Activated T-helper 17 cell treated with anti-CD3 and anti-CD28 coated beads, Interleukin-2, amount 50 U/mL, for 72 hours (primary cell): ENCODE measurements around the gene SEMA6C. TPM values are rescaled to one million over a fixed set of nuclear protein-coding genes. Genes with fewer than 3 reads are reported as not detected.
A peak's percentile ranks its signal among the peaks of the same experiment; 100 is the strongest.
"Not testable (repeated sequence)": the region's sequence is repeated elsewhere in the genome, so short reads cannot be mapped to it uniquely, and the experiment has no call there.

Experiments used
- ATAC-seq: fragments of 150-1000 bp; cut with Tn5 transposase; replicated peaks from 2 replicates; pipeline ENCODE4 v1.10.0; 2021; ENCODE audit warnings: mild to moderate bottlenecking, moderate library complexity
- H3K27ac Mint-ChIP-seq: one replicate; pipeline ENCODE4 v1.8.0; 2022; ENCODE audit warnings: mixed read lengths
- H3K27me3 Mint-ChIP-seq: one replicate; pipeline ENCODE4 v1.8.0; 2022; ENCODE audit warnings: mixed read lengths
- H3K36me3 Mint-ChIP-seq: one replicate; pipeline ENCODE4 v1.8.0; 2022; ENCODE audit warnings: low read depth, mild to moderate bottlenecking, mixed read lengths
- H3K4me1 Mint-ChIP-seq: one replicate; pipeline ENCODE4 v1.8.0; 2022; ENCODE audit warnings: mixed read lengths
- H3K4me3 Mint-ChIP-seq: one replicate; pipeline ENCODE4 v1.8.0; 2022; ENCODE audit warnings: mild to moderate bottlenecking, mixed read lengths
- H3K9me3 Mint-ChIP-seq: one replicate; pipeline ENCODE4 v1.8.0; 2022; ENCODE audit warnings: mixed read lengths
- total RNA-seq, 2 donors: library from RNA; stranded (reverse); gene quantifications; one replicate each; pipeline ENCODE4 v1.2.3, GENCODE V29; 2022

SEMA6C gene, protein sequence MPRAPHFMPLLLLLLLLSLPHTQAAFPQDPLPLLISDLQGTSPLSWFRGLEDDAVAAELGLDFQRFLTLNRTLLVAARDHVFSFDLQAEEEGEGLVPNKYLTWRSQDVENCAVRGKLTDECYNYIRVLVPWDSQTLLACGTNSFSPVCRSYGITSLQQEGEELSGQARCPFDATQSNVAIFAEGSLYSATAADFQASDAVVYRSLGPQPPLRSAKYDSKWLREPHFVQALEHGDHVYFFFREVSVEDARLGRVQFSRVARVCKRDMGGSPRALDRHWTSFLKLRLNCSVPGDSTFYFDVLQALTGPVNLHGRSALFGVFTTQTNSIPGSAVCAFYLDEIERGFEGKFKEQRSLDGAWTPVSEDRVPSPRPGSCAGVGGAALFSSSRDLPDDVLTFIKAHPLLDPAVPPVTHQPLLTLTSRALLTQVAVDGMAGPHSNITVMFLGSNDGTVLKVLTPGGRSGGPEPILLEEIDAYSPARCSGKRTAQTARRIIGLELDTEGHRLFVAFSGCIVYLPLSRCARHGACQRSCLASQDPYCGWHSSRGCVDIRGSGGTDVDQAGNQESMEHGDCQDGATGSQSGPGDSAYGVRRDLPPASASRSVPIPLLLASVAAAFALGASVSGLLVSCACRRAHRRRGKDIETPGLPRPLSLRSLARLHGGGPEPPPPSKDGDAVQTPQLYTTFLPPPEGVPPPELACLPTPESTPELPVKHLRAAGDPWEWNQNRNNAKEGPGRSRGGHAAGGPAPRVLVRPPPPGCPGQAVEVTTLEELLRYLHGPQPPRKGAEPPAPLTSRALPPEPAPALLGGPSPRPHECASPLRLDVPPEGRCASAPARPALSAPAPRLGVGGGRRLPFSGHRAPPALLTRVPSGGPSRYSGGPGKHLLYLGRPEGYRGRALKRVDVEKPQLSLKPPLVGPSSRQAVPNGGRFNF
- total RNA-seq = 1 to 10 TPM; 5.4 to 6.3 TPM

DNA sequence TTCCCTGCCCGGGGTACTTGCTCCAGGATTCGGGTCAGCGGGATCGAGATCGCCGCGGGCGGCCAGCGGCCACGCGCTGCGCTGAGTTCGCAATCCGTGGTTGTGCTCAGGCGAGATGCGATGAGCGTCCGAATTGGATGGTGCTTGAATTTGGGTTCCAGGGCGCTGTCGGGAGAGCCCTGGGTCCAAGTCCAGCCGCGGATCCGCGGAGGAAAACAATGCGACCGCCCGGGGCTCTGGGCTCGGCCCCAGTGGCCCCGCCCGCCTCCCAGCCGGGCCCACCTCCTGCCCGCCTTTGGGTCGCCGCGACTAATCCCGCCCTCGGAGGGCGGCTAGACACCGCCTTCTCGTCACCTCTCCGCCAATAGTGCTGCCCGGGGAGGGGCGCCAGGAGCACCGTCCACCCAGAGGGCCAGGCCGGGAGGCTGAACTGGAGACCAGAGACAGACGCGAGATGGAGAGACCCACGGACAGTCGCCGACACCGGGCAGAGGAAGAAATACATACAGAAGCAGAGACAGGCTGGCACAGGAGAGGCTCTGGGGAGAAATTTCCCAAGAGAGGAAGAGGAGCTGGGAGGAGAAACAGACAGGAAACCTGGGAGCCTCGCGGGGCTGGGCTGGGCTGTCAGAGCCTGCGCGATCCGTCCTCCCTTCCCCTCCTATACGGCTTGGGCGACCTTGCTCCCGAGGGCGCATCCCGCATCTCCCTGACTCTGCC is at the start of gene SEMA6C:
TSS of gene SEMA6C (minus strand) at position 220 of the 720 bp plus-strand sequence. CDS start 4,010 bp downstream, outside the sequence.
- Mint-ChIP-seq H3K27me3 (no peaks in the 10 kb centered on the region), H3K36me3 (no peaks in the 10 kb centered on the region), H3K4me1 (peaks cover 11% of the 10 kb centered on the region), H3K9me3 (no peaks in the 10 kb centered on the region), H3K27ac (peak within 1 kb of the TSS; percentile 72), H3K4me3 (peak within 1 kb of the TSS; percentile 90)
- peak; percentile 100 for ATAC-seq

DNA sequence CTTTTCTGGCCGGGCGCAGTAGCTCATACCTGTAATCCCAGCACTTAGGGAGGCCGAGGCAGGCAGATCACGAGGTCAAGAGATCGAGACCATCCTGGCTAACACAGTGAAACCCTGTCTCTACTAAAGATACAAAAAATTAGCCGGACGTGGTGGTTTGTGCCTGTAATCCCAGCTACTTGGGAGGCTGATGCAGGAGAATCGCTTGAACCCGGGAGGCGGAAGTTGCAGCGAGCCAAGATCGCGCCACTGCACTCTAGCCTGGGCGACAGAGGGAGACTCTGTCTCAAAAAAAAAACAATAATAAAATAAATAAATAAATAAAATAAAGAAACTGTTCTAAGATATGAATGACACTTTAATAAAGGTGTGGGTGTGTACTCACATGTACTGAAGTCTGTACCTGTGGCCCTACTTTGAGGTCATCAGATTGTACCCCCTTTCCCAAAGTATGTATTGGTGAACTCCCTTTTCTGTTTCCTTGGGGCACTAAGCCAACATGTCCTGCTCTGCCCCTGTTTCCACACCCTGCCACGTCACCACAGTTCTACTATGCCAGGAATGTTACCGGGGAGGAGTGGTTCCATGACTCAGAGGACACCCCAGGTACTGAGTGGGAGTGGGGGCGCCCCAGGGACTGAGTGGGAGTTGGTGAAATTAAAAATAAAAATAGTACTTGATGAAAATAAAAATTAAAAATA is 48.6 kb upstream of the SEMA6C start:
- ATAC-seq, H3K4me3 Mint-ChIP-seq, H3K9me3 Mint-ChIP-seq, H3K27ac Mint-ChIP-seq, H3K27me3 Mint-ChIP-seq: not testable (repeated sequence)
- H3K36me3 Mint-ChIP-seq = peaks cover 26% of the 10 kb centered on the region
- H3K4me1 Mint-ChIP-seq = peaks cover 16% of the 10 kb centered on the region

DNA sequence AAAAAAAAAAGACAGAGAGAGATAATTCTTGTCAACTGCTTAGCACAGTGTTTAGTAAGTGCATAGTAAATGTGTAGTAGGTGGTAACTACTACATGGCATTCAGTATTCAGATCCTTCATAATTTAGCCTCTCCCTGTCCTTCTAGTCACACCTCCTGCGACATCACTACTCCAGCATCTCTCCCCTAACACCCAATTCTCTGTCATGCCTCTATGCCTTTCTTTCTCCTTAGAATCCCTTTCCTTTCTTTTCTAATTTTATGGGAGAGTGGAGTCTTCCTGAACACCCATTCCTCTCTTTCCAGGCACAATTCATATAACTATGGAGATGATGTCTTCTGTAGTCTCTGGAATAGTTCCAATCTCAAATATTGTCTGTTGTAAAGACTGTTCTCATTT is 47.4 kb upstream of the SEMA6C start:
- Mint-ChIP-seq H3K4me1 (peaks cover 12% of the 10 kb centered on the region), H3K4me3 (no peak overlapping the region), H3K27ac (no peak overlapping the region), H3K9me3 (no peaks in the 10 kb centered on the region), H3K36me3 (peaks cover 21% of the 10 kb centered on the region), H3K27me3 (no peaks in the 10 kb centered on the region)
- ATAC-seq = no peak

DNA sequence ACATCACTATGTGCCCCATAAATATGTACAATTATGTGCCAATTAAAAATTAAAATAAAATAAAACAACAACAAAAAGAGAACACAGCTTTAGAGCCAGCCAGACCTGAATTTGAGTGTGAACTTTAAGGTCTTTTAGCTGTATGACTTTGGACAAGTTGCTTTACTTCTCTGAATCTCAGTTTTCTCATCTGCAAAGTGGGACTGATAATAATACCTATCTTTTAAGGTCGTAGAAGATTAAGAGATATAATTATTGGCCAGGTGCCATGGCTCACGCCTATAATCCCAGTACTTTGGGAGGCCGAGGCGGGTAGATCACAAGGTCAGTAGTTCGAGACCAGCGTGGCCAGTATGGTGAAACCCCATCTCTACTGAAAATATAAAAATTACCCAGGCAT is 46.9 kb upstream of the SEMA6C start:
- no peaks in the 10 kb centered on the region for H3K9me3 Mint-ChIP-seq
- ATAC-seq = no peak
- peaks cover 17% of the 10 kb centered on the region for H3K4me1 Mint-ChIP-seq
- H3K4me3 Mint-ChIP-seq = no peak overlapping the region
- no peaks in the 10 kb centered on the region for H3K27me3 Mint-ChIP-seq
- H3K36me3 Mint-ChIP-seq = peaks cover 15% of the 10 kb centered on the region
- H3K27ac Mint-ChIP-seq = no peak overlapping the region

DNA sequence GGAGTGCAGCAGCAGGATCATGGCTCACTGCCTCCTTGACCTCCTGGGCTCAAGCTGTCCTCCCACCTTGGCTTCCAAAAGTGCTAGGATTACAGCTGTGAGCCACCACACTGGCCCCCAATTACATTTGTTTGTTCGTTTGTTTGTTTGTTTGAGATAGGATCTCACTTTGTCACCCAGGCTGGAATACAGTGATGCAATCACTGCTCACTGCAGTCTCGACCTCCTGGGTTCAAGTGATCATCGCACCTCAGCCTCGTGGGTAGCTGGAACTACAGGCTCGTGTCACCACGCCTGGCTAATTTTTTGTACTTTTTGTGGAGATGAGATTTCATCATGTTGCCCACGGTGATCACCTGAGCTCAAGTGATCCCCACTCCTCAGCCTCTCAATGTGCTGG is 45.6 kb upstream of the SEMA6C start:
- H3K4me3 Mint-ChIP-seq = no peak overlapping the region
- H3K27ac Mint-ChIP-seq = no peak overlapping the region
- ATAC-seq = no peak
- H3K36me3 Mint-ChIP-seq = peaks cover 8% of the 10 kb centered on the region
- peaks cover 13% of the 10 kb centered on the region for H3K4me1 Mint-ChIP-seq
- no peaks in the 10 kb centered on the region for H3K9me3 Mint-ChIP-seq
- no peaks in the 10 kb centered on the region for H3K27me3 Mint-ChIP-seq

DNA sequence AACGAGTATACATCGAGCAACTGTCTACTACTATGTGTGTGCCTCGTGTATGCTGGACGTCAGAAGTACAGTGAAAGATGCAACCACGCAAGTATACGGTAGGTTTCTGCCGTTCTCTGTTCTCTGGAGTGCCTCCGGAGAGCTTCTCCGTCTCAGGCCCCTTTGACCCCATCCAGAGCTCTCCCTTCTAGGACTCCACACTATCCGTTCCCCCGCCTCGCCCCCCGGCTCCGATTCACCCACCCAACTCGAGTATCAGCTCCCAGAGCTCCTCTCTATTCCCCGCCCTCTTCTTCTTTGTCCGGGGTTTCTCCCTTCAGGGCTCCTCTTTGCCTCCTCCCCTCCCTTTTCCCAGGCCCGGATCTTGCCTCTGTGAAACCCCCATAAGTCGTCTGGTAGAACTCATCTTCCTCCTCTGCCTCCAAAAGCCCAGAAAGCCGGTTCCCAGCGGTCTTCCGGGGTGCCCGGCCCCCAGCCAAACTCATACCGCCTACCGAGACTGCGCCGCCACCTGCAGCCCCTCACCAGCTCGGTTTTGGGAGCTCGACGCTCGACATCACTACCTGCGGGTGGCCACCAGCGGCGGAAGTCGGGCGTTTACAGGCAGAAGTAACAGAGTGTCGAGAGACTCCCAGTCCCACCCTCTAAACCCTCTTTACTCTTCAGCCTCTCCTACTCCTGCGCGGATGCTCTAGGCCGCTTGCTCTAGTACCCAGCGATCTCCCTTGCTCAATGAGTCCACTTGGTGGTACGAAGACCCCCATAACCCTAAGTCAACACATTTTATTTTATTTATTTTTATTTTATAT is 43.4 kb upstream of the SEMA6C start, which contains the start of gene VPS72:
TSS of gene VPS72 (minus strand) at position 561 of the 809 bp plus-strand sequence. CDS start at position 485, 76 bp downstream.
- peak; percentile 98 for ATAC-seq
- peak within 1 kb of the TSS; percentile 100 for H3K27ac Mint-ChIP-seq
- peaks cover 24% of the 10 kb centered on the region for H3K36me3 Mint-ChIP-seq
- H3K4me3 Mint-ChIP-seq = peak within 1 kb of the TSS; percentile 100
- peaks cover 13% of the 10 kb centered on the region for H3K4me1 Mint-ChIP-seq
- H3K27me3 Mint-ChIP-seq = no peaks in the 10 kb centered on the region
- no peaks in the 10 kb centered on the region for H3K9me3 Mint-ChIP-seq

DNA sequence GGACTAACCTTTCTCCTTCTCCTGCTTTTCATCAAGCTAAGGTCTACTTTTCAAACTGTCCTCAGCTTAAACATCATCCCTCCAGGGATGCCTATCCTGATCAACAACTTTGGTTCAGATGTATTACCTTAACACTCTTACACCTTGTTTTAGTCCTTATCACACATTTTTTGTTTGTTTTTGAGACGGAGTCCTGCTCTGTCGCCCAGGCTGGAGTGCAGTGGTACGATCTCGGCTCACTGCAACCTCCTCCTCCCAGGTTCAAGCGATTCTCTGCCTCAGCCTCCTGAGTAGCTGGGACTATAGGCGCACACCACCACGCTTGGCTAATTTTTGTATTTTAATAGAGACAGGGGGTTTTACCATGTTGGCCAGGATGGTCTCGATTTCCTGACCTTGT is 42.2 kb upstream of the SEMA6C start:
- Mint-ChIP-seq H3K27ac (peak overlapping the region; percentile 100), H3K36me3 (peaks cover 36% of the 10 kb centered on the region), H3K4me1 (peaks cover 12% of the 10 kb centered on the region), H3K4me3 (peak overlapping the region; percentile 100)
- not testable (repeated sequence) for H3K27me3 Mint-ChIP-seq, H3K9me3 Mint-ChIP-seq, ATAC-seq

DNA sequence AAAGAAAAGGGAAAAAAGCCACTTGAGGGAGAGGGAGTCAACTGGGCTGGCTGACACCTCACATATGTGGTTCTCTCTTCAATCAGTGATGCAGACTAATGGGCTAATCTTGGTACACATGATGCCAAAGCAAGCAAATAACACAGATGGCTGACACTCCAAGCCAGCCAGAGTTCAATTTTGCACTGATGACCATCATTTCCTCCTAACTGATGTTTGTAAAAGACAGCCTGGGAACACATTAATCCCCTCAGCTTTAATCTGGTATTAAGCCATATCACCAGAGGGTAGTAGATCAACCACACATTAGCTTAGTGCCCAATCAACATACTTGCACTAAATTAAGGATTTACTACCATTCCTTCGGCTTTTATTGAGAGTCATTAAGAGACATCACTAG is 40.8 kb upstream of the SEMA6C start:
- Mint-ChIP-seq H3K9me3 (no peaks in the 10 kb centered on the region), H3K27me3 (no peaks in the 10 kb centered on the region), H3K27ac (peak overlapping the region; percentile 53), H3K36me3 (peaks cover 50% of the 10 kb centered on the region), H3K4me3 (no peak overlapping the region), H3K4me1 (peaks cover 12% of the 10 kb centered on the region)
- ATAC-seq = no peak

DNA sequence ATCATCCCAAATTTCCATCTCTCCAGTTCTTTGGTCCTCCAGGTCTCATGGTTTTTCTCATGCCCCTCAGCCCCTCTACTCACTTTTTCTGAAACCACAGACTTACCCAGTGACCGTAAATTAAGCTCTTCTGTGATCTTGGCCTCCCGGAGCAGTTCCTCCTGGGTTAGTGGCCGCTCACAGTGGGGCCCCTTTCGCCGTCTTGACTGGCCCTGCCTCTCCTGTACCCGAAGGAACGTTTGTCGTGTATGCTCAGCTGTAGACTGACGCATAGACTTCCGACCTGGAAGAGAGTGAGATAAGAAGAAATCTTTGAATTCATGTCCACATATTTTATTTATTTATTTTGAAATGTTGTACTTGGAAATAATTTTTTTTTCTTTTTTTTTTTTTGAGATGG is 37.8 kb upstream of the SEMA6C start:
- H3K4me1 Mint-ChIP-seq = peaks cover 18% of the 10 kb centered on the region
- no peak overlapping the region for H3K4me3 Mint-ChIP-seq
- no peaks in the 10 kb centered on the region for H3K9me3 Mint-ChIP-seq
- ATAC-seq = no peak
- H3K27me3 Mint-ChIP-seq = no peaks in the 10 kb centered on the region
- no peak overlapping the region for H3K27ac Mint-ChIP-seq
- peaks cover 72% of the 10 kb centered on the region for H3K36me3 Mint-ChIP-seq

DNA sequence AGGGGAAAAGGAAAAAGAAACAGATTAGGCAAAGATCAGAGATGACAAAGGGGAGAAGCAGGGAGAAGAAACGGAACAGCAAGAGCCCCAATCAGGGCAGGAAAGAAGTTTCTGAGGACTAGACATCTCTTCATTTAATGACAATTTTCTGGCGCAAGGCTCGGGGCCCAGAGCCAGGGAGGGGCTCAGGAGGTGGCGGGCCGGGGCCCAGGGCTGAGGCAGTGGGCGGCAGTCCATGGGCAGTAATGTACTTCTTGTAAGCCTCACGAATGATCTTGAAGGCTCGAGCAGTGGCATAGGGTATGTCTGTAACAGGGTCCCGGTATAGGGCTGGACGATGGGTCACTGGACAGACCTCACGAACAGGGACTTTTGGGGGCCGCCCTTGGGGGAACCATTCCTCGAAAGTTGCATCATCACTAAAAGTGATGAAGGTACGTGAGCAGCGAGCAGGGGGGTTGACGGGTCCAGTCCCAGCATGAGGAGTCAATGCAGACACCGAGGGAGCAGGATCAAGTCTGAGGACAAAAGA is 30.1 kb upstream of the SEMA6C start:
- Mint-ChIP-seq H3K4me3 (no peak overlapping the region), H3K27me3 (no peaks in the 10 kb centered on the region), H3K27ac (peak overlapping the region; percentile 60), H3K36me3 (peaks cover 93% of the 10 kb centered on the region), H3K4me1 (peaks cover 6% of the 10 kb centered on the region), H3K9me3 (no peaks in the 10 kb centered on the region)
- no peak for ATAC-seq

DNA sequence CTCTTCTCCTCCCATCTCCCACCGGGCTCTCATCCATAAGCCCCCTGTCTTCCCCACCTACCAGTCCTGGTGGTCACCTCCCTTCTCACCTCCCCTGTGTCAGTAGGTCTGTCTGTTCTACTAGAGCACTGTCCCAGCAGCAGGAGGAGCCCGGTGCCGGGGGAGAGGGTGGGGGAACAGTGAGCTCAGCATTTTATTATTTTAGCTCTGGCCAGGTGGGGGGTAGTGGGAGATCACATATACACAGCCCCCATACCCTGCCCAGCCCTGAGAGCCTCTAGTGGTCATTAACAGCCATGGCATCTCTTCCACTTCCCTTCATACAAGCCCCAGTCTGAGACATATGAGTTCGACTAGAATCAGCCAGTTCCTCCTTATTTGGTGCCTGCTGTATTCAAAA is 29.4 kb upstream of the SEMA6C start, which contains the start of gene TMOD4:
TSS of gene TMOD4 (minus strand) at position 119 of the 400 bp plus-strand sequence. CDS start 1,106 bp downstream, outside the sequence.
- H3K27ac Mint-ChIP-seq = peak within 1 kb of the TSS; percentile 60
- no peak within 1 kb of the TSS for H3K4me3 Mint-ChIP-seq
- H3K36me3 Mint-ChIP-seq = peaks cover 91% of the 10 kb centered on the region
- H3K4me1 Mint-ChIP-seq = peaks cover 5% of the 10 kb centered on the region
- no peaks in the 10 kb centered on the region for H3K9me3 Mint-ChIP-seq
- H3K27me3 Mint-ChIP-seq = no peaks in the 10 kb centered on the region
- peak; percentile 52 for ATAC-seq

DNA sequence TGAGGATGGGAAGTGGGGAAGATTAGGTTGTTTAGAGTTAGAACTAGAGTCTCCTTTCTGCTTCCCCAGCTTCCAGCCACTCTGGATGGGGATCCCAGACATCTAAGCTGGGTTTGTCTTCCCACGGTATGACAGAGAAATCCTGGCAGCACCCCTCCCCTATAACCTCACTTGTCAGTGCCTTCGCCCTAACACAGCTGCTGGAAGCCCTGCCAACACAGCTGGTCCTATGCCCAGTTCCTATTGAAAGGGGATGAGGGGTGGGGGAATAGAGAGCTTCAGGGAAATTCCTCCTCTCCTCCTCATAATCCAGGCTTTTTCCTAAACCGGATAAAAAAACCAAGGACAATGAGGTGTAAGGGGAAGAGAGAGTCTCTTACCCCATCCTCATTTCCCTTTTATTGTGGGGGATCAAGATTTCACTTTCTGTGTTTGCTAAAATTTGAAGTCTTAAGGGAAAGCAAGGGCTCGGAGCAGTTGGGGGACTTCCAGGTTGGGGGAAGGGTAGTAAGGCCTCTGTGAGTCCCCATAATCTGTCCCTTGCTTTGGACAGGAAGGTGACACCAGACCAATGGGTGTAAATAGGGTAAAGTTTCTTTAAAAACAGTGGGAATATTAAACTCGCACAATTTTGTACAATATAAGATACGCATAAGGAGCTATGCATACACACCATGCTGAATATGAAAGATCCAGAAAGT is 28.8 kb upstream of the SEMA6C start:
- Mint-ChIP-seq H3K36me3 (peaks cover 91% of the 10 kb centered on the region), H3K9me3 (no peaks in the 10 kb centered on the region), H3K27me3 (no peaks in the 10 kb centered on the region), H3K4me1 (no peaks in the 10 kb centered on the region), H3K27ac (peak overlapping the region; percentile 60), H3K4me3 (no peak overlapping the region)
- no peak for ATAC-seq
